Measurements from ENCODE around the gene KRTAP13-1.

The KRTAP13-1 gene

DNA sequence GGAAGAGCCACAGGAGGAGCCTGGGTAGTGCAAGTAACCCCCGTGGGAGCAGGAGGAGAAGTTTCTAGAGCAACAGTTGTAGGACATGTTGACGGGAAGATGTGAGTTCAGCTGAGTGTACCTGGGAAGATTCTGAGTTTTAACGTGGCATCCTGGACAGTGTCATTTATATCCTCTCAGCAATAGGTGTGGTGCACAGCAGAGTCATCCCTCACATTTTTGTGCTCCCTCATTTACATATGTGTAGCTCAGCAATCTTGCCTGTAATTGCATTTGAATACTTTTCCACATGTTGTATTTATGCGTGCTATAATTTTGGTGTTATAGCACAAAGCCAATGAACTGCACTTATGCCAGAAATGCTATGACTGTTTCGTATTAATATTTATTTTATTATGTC, 30.0 kb downstream of the KRTAP13-1 start, which contains the start of gene KRTAP13-3:
Gene KRTAP13-3 (minus strand): TSS at position 101 of the 400 bp plus-strand sequence. CDS start 14 bp downstream, at position 87.
- H3K9ac ChIP-seq (ENCODE audit: low read length) = no peak within 1 kb of the TSS
- no peak within 1 kb of the TSS for H2BK120ac ChIP-seq (ENCODE audit: low read depth, low read length)
- H3K56ac ChIP-seq (ENCODE audit: low read length) = no peak within 1 kb of the TSS
- H3K79me1 ChIP-seq (ENCODE audit: low read length) = no peaks in the 10 kb centered on the region
- H3K4ac ChIP-seq (ENCODE audit: low read depth, low read length) = no peak within 1 kb of the TSS
- H3K18ac ChIP-seq (ENCODE audit: low read length) = no peak within 1 kb of the TSS
- no peak within 1 kb of the TSS for H3K23ac ChIP-seq (ENCODE audit: low read length)
- no peaks in the 10 kb centered on the region for H3K27me3 ChIP-seq (ENCODE audit: insufficient read depth, low read length, poor library complexity)
- no peak within 1 kb of the TSS for H2BK15ac ChIP-seq (replicated peaks; ENCODE audit: low read depth)
- H4K5ac ChIP-seq (ENCODE audit: low read length) = no peak within 1 kb of the TSS
- H3K79me2 ChIP-seq (ENCODE audit: control insufficient read depth, insufficient read depth, low read length) = no peaks in the 10 kb centered on the region
- no peaks in the 10 kb centered on the region for H3K4me1 ChIP-seq (ENCODE audit: control insufficient read depth, low read depth, low read length)
- no peak within 1 kb of the TSS for H3K4me2 ChIP-seq (ENCODE audit: low read length)
- no peak within 1 kb of the TSS for H4K8ac ChIP-seq (ENCODE audit: low read depth, low read length)
- no peaks in the 10 kb centered on the region for H3K36me3 ChIP-seq (ENCODE audit: control insufficient read depth, insufficient read depth, low read length)
- no peak within 1 kb of the TSS for H3K4me3 ChIP-seq (ENCODE audit: low read length)
- no peak within 1 kb of the TSS for H3K27ac ChIP-seq (ENCODE audit: low read depth, low read length)
- DNase-seq = no peak
- no peak within 1 kb of the TSS for H2AK5ac ChIP-seq (ENCODE audit: low read length)
- no peak within 1 kb of the TSS for H2BK5ac ChIP-seq (ENCODE audit: low read length)
- no CpG with 5 or more reads among the region's 5 CpGs for WGBS (ENCODE audit: extremely low coverage, insufficient coverage, low lambda C conversion rate)

DNA sequence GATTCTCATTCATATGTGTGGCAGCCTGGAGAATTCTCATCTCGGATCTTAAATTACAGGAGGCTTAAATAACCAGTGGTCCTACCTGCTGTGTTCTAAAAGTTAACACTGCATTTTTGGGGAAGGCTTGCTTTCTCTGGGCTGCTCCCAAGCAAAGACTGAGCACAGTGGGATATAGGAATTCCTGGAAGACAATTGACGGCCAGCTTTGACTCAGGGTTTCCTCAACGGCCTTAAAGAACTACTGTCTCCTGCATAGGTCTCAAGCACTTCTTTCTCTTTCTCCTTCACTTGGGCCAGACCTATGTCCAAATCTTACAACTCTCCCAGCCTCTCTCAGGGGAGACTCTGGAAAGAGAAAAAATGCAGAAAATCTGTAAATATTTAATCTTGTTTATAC, 30.9 kb downstream of the KRTAP13-1 start:
- Histone ChIP-seq H3K18ac (ENCODE audit: low read length) (no peak overlapping the region), H4K5ac (ENCODE audit: low read length) (peak overlapping the region; percentile 40), H3K56ac (ENCODE audit: low read length) (no peak overlapping the region), H3K4me2 (ENCODE audit: low read length) (no peak overlapping the region), H4K8ac (ENCODE audit: low read depth, low read length) (no peak overlapping the region), H3K79me2 (ENCODE audit: control insufficient read depth, insufficient read depth, low read length) (no peaks in the 10 kb centered on the region), H3K27ac (ENCODE audit: low read depth, low read length) (no peak overlapping the region), H3K4ac (ENCODE audit: low read depth, low read length) (no peak overlapping the region), H3K79me1 (ENCODE audit: low read length) (no peaks in the 10 kb centered on the region), H2BK15ac (replicated peaks; ENCODE audit: low read depth) (no peak overlapping the region), H3K4me3 (ENCODE audit: low read length) (no peak overlapping the region), H3K9ac (ENCODE audit: low read length) (no peak overlapping the region), H3K27me3 (ENCODE audit: insufficient read depth, low read length, poor library complexity) (no peaks in the 10 kb centered on the region), H3K23ac (ENCODE audit: low read length) (no peak overlapping the region), H2BK5ac (ENCODE audit: low read length) (no peak overlapping the region), H2AK5ac (ENCODE audit: low read length) (no peak overlapping the region), H3K36me3 (ENCODE audit: control insufficient read depth, insufficient read depth, low read length) (no peaks in the 10 kb centered on the region), H2BK120ac (ENCODE audit: low read depth, low read length) (no peak overlapping the region), H3K4me1 (ENCODE audit: control insufficient read depth, low read depth, low read length) (no peaks in the 10 kb centered on the region)
- peak; percentile 88 for DNase-seq
- no CpG with 5 or more reads among the region's 3 CpGs for WGBS (ENCODE audit: extremely low coverage, insufficient coverage, low lambda C conversion rate)

DNA sequence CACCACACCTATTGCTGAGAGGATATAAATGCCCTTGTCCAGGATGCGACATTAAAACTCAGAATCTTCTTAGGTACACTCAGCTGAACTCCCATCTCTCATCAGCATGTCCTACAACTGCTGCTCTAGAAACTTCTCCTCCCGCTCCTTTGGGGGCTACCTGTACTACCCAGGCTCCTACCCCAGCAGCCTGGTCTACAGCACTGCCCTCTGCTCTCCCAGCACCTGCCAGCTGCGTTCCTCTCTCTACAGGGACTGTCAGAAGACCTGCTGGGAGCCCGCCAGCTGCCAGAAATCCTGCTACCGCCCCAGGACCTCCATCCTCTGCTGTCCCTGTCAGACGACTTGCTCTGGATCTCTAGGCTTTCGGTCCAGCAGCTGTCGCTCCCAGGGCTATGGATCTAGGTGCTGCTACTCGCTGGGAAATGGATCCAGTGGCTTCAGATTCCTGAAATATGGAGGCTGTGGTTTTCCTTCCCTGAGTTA, 34.4 kb downstream of the KRTAP13-1 start, which contains the start of gene KRTAP13-4:
Gene KRTAP13-4 (plus strand): TSS at position 51 of the 486 bp plus-strand sequence. CDS start 56 bp downstream, at position 107.
- H2BK120ac ChIP-seq (ENCODE audit: low read depth, low read length) = no peak within 1 kb of the TSS
- H2BK15ac ChIP-seq (replicated peaks; ENCODE audit: low read depth) = no peak within 1 kb of the TSS
- H2BK5ac ChIP-seq (ENCODE audit: low read length) = no peak within 1 kb of the TSS
- no peaks in the 10 kb centered on the region for H3K79me2 ChIP-seq (ENCODE audit: control insufficient read depth, insufficient read depth, low read length)
- no peaks in the 10 kb centered on the region for H3K27me3 ChIP-seq (ENCODE audit: insufficient read depth, low read length, poor library complexity)
- H3K4me2 ChIP-seq (ENCODE audit: low read length) = no peak within 1 kb of the TSS
- H3K27ac ChIP-seq (ENCODE audit: low read depth, low read length) = no peak within 1 kb of the TSS
- H4K8ac ChIP-seq (ENCODE audit: low read depth, low read length) = no peak within 1 kb of the TSS
- H3K18ac ChIP-seq (ENCODE audit: low read length) = no peak within 1 kb of the TSS
- DNase-seq = no peak
- no peak within 1 kb of the TSS for H3K9ac ChIP-seq (ENCODE audit: low read length)
- no peak within 1 kb of the TSS for H4K5ac ChIP-seq (ENCODE audit: low read length)
- H3K79me1 ChIP-seq (ENCODE audit: low read length) = no peaks in the 10 kb centered on the region
- H3K4me3 ChIP-seq (ENCODE audit: low read length) = no peak within 1 kb of the TSS
- no peaks in the 10 kb centered on the region for H3K4me1 ChIP-seq (ENCODE audit: control insufficient read depth, low read depth, low read length)
- no peak within 1 kb of the TSS for H3K56ac ChIP-seq (ENCODE audit: low read length)
- H3K4ac ChIP-seq (ENCODE audit: low read depth, low read length) = no peak within 1 kb of the TSS
- H2AK5ac ChIP-seq (ENCODE audit: low read length) = no peak within 1 kb of the TSS
- no peak within 1 kb of the TSS for H3K23ac ChIP-seq (ENCODE audit: low read length)
- no CpG with 5 or more reads among the region's 9 CpGs for WGBS (ENCODE audit: extremely low coverage, insufficient coverage, low lambda C conversion rate)
- no peaks in the 10 kb centered on the region for H3K36me3 ChIP-seq (ENCODE audit: control insufficient read depth, insufficient read depth, low read length)

DNA sequence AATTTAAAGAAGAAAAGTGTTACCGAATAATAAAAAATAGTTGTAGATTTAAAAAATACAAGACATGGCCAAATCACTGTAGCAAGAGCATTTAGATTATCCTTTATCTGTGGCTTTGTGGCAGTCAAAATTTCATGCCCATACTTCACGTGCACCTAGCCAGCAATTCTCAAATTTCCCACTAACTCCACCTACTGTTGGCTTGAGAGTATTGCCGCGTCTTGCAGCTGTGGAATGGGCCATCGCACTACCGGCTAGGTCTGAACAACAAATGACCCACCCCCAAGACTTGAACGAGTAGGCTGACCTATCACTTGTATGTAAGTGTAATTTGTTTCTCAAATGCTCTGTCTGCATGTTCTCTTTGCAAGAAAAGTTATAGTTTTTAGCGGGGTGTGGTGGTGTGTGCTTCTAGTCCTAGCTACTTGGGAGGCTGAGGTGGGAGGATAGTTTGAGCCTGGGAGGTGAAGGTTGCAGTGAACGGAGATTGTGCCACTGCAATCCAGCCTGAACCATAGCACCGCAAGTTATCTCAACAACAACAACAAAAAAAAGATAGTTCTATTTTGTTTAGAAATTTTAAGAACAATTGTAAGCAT, 38.3 kb downstream of the KRTAP13-1 start:
- no CpG with 5 or more reads among the region's 10 CpGs for WGBS (ENCODE audit: extremely low coverage, insufficient coverage, low lambda C conversion rate)
- Histone ChIP-seq H3K79me2 (ENCODE audit: control insufficient read depth, insufficient read depth, low read length) (no peaks in the 10 kb centered on the region), H3K79me1 (ENCODE audit: low read length) (no peaks in the 10 kb centered on the region), H2BK5ac (ENCODE audit: low read length) (no peak overlapping the region), H3K18ac (ENCODE audit: low read length) (no peak overlapping the region), H3K4me2 (ENCODE audit: low read length) (no peak overlapping the region), H3K36me3 (ENCODE audit: control insufficient read depth, insufficient read depth, low read length) (no peaks in the 10 kb centered on the region), H3K4ac (ENCODE audit: low read depth, low read length) (no peak overlapping the region), H3K4me1 (ENCODE audit: control insufficient read depth, low read depth, low read length) (no peaks in the 10 kb centered on the region), H2BK15ac (replicated peaks; ENCODE audit: low read depth) (no peak overlapping the region), H3K9ac (ENCODE audit: low read length) (no peak overlapping the region), H4K8ac (ENCODE audit: low read depth, low read length) (no peak overlapping the region), H3K56ac (ENCODE audit: low read length) (no peak overlapping the region), H4K5ac (ENCODE audit: low read length) (no peak overlapping the region), H3K23ac (ENCODE audit: low read length) (no peak overlapping the region), H3K27ac (ENCODE audit: low read depth, low read length) (no peak overlapping the region), H2AK5ac (ENCODE audit: low read length) (no peak overlapping the region), H3K4me3 (ENCODE audit: low read length) (no peak overlapping the region), H2BK120ac (ENCODE audit: low read depth, low read length) (no peak overlapping the region), H3K27me3 (ENCODE audit: insufficient read depth, low read length, poor library complexity) (no peaks in the 10 kb centered on the region)
- DNase-seq = peak; percentile 83

DNA sequence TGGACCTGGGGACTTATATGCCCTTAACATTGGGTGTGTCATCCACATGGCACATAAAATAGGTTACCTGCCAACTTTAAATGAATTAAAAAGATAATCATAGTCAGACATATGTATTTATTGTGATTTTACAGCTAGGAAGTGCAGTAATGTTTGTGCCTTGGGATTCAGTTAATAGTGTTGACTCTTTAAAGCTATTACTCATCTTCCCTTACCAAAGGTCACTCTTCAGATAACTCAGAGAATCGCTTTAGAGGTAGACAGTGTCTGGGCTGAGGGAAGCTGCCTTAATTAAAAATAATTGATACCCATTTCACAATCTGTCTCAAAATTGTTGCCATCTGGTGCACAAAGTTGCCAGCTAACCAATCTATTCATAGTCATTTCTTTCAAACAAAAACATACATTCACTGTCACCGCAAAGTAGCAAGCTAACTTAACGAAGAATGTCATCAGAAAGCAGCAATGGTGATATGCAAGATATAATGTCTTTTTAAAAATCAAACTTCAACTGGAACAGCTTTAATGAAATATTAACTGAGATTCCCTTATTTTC, 41.3 kb downstream of the KRTAP13-1 start:
- Histone ChIP-seq H2BK5ac (ENCODE audit: low read length) (no peak overlapping the region), H3K18ac (ENCODE audit: low read length) (no peak overlapping the region), H3K4me1 (ENCODE audit: control insufficient read depth, low read depth, low read length) (no peaks in the 10 kb centered on the region), H3K56ac (ENCODE audit: low read length) (no peak overlapping the region), H2AK5ac (ENCODE audit: low read length) (no peak overlapping the region), H2BK15ac (replicated peaks; ENCODE audit: low read depth) (no peak overlapping the region), H3K4ac (ENCODE audit: low read depth, low read length) (no peak overlapping the region), H3K9ac (ENCODE audit: low read length) (no peak overlapping the region), H3K27me3 (ENCODE audit: insufficient read depth, low read length, poor library complexity) (no peaks in the 10 kb centered on the region), H3K27ac (ENCODE audit: low read depth, low read length) (no peak overlapping the region), H3K79me1 (ENCODE audit: low read length) (no peaks in the 10 kb centered on the region), H4K5ac (ENCODE audit: low read length) (no peak overlapping the region), H2BK120ac (ENCODE audit: low read depth, low read length) (no peak overlapping the region), H4K8ac (ENCODE audit: low read depth, low read length) (no peak overlapping the region), H3K23ac (ENCODE audit: low read length) (no peak overlapping the region), H3K4me2 (ENCODE audit: low read length) (no peak overlapping the region), H3K79me2 (ENCODE audit: control insufficient read depth, insufficient read depth, low read length) (no peaks in the 10 kb centered on the region), H3K36me3 (ENCODE audit: control insufficient read depth, insufficient read depth, low read length) (no peaks in the 10 kb centered on the region), H3K4me3 (ENCODE audit: low read length) (no peak overlapping the region)
- DNase-seq = no peak
- WGBS (ENCODE audit: extremely low coverage, insufficient coverage, low lambda C conversion rate) = no CpG with 5 or more reads among the region's 3 CpGs
